Activated CD4-positive, alpha-beta T cell treated with anti-CD3 and anti-CD28 coated beads for 48 hours (primary cell): ENCODE measurements around the gene KCNMB1.

Experiments used
- DNase-seq: peaks from one replicate; pipeline ENCODE4 v3.0.0-alpha.2; 2020

The KCNMB1 gene

DNA sequence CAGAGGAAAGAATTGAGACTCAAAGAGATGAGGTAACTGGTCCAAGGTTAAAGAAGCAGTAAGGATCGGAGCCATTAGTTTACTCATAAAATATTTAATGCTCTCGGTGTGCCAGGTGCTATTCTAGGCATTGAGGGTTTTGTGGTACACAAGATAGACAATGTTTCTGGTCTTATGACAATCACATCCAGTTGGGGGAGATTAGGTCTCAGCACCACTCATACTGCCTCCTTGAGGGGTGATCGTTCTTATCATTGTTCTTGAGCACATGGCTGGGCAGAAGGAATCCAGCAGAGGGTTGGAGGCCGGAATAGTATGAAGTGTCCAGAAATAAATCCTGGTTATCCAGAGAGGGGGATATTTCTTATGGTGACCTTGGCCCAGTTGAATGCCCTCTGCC, 50.9 kb downstream of the KCNMB1 start:
- no peak for DNase-seq

DNA sequence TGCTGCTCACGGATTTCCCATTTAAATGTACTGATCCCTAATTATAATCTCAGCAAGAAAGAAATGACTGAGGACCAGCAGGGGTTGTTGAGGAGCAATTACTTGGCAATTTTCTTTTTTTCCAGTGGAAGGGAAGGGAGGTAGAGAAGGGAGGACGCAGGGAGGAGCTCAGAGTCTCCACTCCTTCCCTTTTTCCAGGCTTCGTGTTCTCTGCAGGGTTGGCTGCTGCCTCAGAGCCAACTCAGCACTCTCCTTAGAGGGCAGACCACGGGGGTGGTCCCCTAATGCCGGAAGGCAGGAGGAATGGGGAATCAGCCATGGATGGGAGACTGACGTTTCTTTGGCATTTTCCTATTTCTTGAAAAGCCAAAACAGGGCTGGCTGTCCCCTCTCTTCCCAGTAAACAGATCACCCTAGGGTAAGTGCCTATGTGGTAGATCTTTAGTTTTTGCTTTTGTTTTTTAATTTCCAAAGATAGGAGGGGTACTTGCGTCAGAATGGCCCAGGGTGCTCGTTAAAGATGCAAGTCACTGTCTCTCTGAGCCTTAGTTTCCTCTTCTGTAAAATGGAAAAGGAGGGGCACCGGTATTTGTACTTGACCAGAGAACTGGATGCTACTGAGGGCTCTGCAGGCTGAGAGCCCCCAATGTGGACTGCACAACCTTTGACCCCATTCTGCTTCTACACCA, 52.0 kb downstream of the KCNMB1 start:
- no peak for DNase-seq

DNA sequence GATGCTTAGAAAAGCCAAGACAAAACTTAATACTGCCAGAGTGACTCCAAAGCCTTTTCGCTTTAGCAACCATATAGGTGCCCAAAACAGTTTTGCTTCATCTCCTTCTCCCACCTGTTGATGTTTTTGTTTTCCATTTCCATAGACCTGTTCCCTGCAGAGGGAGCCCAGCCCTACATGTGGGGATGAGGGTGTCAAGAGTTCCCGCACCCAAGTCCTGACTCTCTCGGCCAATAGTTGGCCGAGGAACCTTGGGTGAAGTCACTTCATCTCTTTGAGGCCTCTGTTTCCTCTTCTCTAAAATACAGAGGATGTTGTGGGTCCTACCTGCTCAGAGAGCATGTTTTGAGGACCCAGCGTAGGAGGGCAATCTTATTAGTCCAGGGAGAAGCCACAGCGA, 53.1 kb downstream of the KCNMB1 start:
- DNase-seq, result no peak

DNA sequence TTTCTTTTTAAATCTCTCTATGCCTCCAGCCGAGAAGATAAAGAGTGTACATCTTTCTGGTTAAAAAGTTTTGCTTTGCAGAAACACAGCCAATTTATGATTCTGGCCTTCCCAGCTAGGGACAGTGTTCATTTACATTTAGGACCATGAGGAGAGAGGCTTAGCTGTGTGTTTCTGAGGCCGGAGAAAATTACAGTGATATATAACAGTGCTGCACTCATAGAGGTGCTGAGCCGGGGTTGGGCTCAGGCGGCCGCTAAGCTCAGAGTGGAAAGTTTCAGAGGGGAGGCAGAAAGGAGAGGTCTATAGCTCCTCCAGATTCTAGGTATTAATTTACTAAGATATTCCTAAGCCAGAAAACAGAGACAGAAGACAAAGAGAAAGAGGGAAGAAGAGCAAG, 54.5 kb downstream of the KCNMB1 start:
- peak; percentile 42 for DNase-seq

DNA sequence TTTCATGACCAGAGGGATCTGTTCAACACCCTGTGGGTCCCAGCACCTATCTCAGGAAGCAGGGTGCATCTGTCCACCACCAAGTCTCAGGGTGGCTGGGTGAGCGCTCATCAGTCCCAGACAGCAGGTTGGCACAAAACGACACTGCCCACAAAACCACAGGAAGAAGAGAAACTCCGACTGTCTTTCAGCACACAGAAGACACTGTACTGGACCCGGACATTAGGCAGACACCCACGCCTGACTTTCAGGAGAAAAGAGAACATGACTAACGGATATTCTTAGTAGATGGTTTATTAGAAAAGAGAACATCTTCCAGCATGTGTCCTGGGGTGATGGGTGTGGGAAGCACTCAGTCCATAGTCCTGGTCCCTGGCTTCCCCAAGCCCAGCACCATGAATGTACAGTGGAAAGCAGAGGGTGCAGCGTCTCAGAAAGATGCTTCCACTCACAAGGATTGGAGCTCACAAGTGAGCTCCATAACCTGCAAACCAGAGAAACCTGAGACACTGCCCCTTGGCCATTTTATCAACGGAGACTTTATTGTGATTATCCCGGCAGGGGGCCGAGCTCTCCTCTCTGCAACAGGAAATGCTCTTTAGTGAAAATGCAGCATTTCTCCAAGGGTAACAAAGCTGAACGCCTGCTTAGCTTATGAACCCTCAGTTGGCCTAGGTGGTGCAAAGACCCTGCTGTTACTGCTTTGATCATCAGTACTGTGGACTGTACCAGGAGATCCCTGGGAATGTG, 55.8 kb downstream of the KCNMB1 start:
- peak; percentile 75 for DNase-seq

DNA sequence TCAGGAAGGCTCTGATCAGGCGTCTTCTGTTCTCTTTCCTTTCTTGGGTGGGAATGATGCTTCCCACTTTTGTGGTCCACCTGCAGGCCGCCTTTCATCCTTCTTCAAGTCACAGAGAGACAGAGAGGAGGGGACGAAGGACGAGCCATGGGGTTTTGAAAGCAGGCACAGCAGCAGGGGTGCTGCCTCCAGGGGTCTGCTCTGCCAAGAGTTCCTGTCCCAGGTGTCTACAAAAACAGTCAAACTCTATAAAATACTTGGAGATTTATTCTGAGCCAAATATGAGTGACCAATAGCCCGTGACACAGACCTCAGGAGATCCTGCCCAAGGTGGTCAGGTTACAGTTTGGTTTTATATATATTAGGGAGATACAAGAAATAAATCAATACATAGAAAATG, 57.1 kb downstream of the KCNMB1 start:
- no peak for DNase-seq

DNA sequence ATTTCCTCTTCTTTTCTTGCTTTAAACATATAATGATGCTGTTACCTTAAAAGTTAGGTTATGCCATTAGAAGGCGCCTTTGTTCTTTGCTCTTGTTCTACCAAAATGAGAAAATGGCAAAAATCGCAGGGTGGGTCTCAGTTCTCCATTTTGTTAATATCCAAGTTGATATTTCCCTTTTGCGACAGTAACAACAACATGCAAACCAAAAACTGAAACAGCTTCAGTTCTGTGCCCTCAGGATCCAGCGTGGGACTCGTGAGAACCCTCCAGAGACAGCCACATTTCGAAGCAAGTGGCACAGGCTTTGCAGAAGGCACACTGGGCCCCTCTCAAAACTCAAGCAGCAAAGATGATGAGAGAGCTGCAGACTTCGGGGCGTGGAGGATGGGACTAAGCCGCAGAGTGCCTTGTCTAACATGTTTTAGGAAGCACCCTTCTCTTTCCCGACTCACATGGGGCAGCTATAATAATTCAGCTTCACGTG, 58.6 kb downstream of the KCNMB1 start:
- peak; percentile 36 for DNase-seq

DNA sequence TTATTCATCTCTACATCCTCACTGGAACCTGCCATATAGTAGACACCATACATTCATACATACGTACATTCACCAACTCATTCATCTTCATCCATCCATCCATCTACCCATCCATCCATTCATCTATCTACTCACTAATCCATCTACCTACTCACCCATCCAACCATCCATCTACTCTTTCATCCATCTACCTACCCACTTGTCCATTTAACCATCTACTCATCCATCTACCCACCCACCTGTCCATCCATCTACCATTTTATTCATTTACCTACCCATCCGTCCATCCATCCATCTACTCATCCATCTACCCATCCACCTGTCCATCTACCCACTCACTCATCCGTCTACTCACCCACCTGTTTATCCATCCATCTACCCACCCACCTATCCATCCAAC, 59.6 kb downstream of the KCNMB1 start:
- DNase-seq, result no peak

DNA sequence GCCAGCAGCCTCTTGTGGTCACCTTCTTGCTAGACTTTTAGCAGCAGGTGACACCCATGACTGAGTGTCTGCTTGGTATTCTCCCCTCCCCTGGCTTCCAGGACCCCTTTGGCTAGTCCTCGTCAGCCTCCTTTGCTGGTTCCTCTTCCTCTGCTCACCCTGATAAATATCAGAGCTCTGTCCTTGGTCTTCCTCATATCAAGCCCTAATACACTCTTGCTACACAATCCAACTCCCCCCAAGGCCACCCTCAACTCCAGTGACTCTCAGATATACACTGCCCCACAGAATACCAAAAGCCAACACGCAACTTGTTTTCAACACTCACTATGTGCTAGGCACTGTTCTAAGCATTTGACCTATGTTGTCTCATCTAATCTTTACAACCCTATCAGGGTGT, 61.3 kb downstream of the KCNMB1 start:
- no peak for DNase-seq

DNA sequence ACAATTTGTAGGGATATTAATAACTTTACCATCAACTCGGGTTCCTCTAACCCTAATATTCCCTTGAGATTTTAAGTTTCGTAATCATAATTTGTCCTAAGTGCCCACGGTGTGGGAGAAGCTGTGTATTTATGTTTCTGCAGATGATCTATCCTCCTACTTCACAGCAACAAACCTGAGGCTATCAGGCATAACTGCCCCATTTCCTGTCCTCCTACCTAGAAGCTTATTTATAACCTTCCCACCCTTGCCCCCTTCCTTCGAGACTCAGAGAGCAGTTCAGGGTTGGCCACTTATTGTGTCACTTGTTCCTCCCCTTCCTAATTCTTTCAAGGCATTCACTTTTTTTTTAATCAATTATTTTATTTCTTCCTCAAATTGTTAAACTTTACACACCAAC, 62.0 kb downstream of the KCNMB1 start:
- DNase-seq, result no peak
